IPS-18a (cell line): Measurements from ENCODE around the gene PHAX.
"Not testable (repeated sequence)": the region's sequence is repeated elsewhere in the genome, so short reads cannot be mapped to it uniquely, and the experiment has no call there.

Source experiments
- H3K27ac ChIP-seq: one replicate; pipeline ENCODE4 v1.5.1; 2013; ENCODE audit warnings: low read length
- H3K27me3 ChIP-seq: one replicate; pipeline ENCODE4 v1.6.1; 2013; ENCODE audit warnings: mild to moderate bottlenecking, low read length; ENCODE audit not compliant: control insufficient read depth, insufficient read depth
- H3K36me3 ChIP-seq: one replicate; pipeline ENCODE4 v1.6.1; 2013; ENCODE audit warnings: low read depth, low read length; ENCODE audit not compliant: control insufficient read depth
- H3K4me1 ChIP-seq: one replicate; pipeline ENCODE4 v1.6.1; 2013; ENCODE audit warnings: low read depth, low read length; ENCODE audit not compliant: control insufficient read depth
- H3K4me3 ChIP-seq: one replicate; pipeline ENCODE4 v1.5.1; 2013; ENCODE audit warnings: low read length
- H3K9ac ChIP-seq: one replicate; pipeline ENCODE4 v1.6.1; 2013; ENCODE audit warnings: mild to moderate bottlenecking, low read length, moderate library complexity
- H3K9me3 ChIP-seq: one replicate; pipeline ENCODE4 v1.6.1; 2013; ENCODE audit warnings: low read depth, low read length; ENCODE audit not compliant: control insufficient read depth

PHAX gene

GRCh38 chr5:126600631-126601511 is at the start of gene PHAX:
TSS of gene PHAX (plus strand) at chr5:126600947. CDS start at chr5:126600963, 16 bp downstream.
- H3K9me3 ChIP-seq, result no peaks in the 10 kb centered on the region
- no peaks in the 10 kb centered on the region for H3K27me3 ChIP-seq
- peaks cover 18% of the 10 kb centered on the region for H3K4me1 ChIP-seq
- H3K4me3 ChIP-seq, result peak within 1 kb of the TSS; percentile 96
- H3K9ac ChIP-seq, result peak within 1 kb of the TSS; percentile 89
- peaks cover 21% of the 10 kb centered on the region for H3K36me3 ChIP-seq
- peak within 1 kb of the TSS; percentile 83 for H3K27ac ChIP-seq

GRCh38 chr5:126552614-126553013 is 48.1 kb upstream of the PHAX start:
- Histone ChIP-seq H3K9me3 (no peaks in the 10 kb centered on the region), H3K4me1 (no peaks in the 10 kb centered on the region), H3K9ac (no peak overlapping the region), H3K27ac (no peak overlapping the region), H3K36me3 (peaks cover 87% of the 10 kb centered on the region), H3K4me3 (no peak overlapping the region), H3K27me3 (no peaks in the 10 kb centered on the region)

GRCh38 chr5:126555101-126555500 is 45.6 kb upstream of the PHAX start:
- not testable (repeated sequence) for H3K27ac ChIP-seq, H3K9ac ChIP-seq, H3K27me3 ChIP-seq, H3K4me3 ChIP-seq, H3K4me1 ChIP-seq, H3K9me3 ChIP-seq
- peaks cover 81% of the 10 kb centered on the region for H3K36me3 ChIP-seq

GRCh38 chr5:126561908-126562307 is 38.8 kb upstream of the PHAX start:
- H3K27me3 ChIP-seq, result no peaks in the 10 kb centered on the region
- H3K4me3 ChIP-seq, result no peak overlapping the region
- no peak overlapping the region for H3K9ac ChIP-seq
- H3K9me3 ChIP-seq, result no peaks in the 10 kb centered on the region
- peaks cover 53% of the 10 kb centered on the region for H3K36me3 ChIP-seq
- H3K4me1 ChIP-seq, result no peaks in the 10 kb centered on the region
- H3K27ac ChIP-seq, result no peak overlapping the region

- Histone ChIP-seq H3K27me3 (no peaks in the 10 kb centered on the region), H3K4me1 (no peaks in the 10 kb centered on the region), H3K27ac (no peak overlapping the region), H3K4me3 (no peak overlapping the region), H3K9me3 (no peaks in the 10 kb centered on the region), H3K36me3 (peaks cover 49% of the 10 kb centered on the region), H3K9ac (no peak overlapping the region)
These were observed 37.9 kb upstream of the PHAX start for GRCh38 chr5:126562823-126563222.

GRCh38 chr5:126568206-126568755 is 32.5 kb upstream of the PHAX start:
- H3K4me3 ChIP-seq, result no peak overlapping the region
- no peaks in the 10 kb centered on the region for H3K4me1 ChIP-seq
- H3K27ac ChIP-seq, result no peak overlapping the region
- H3K36me3 ChIP-seq, result peaks cover 67% of the 10 kb centered on the region
- H3K27me3 ChIP-seq, result no peaks in the 10 kb centered on the region
- no peak overlapping the region for H3K9ac ChIP-seq
- H3K9me3 ChIP-seq, result no peaks in the 10 kb centered on the region

- no peak overlapping the region for H3K27ac ChIP-seq
- H3K36me3 ChIP-seq, result peaks cover 64% of the 10 kb centered on the region
- H3K4me3 ChIP-seq, result no peak overlapping the region
- no peak overlapping the region for H3K9ac ChIP-seq
- H3K9me3 ChIP-seq, result no peaks in the 10 kb centered on the region
- no peaks in the 10 kb centered on the region for H3K4me1 ChIP-seq
- H3K27me3 ChIP-seq, result no peaks in the 10 kb centered on the region
These were observed 25.1 kb upstream of the PHAX start for GRCh38 chr5:126575644-126576043.

- Histone ChIP-seq H3K4me3 (no peak overlapping the region), H3K4me1 (no peaks in the 10 kb centered on the region), H3K27me3 (no peaks in the 10 kb centered on the region), H3K9me3 (no peaks in the 10 kb centered on the region), H3K27ac (no peak overlapping the region), H3K36me3 (peaks cover 72% of the 10 kb centered on the region), H3K9ac (no peak overlapping the region)
These were observed 23.8 kb upstream of the PHAX start for GRCh38 chr5:126576974-126577373.

- Histone ChIP-seq H3K27me3 (no peaks in the 10 kb centered on the region), H3K4me1 (no peaks in the 10 kb centered on the region), H3K9me3 (no peaks in the 10 kb centered on the region), H3K36me3 (peaks cover 71% of the 10 kb centered on the region), H3K9ac (no peak overlapping the region), H3K4me3 (no peak overlapping the region), H3K27ac (no peak overlapping the region)
These were observed 23.3 kb upstream of the PHAX start for GRCh38 chr5:126577415-126577814.

- H3K4me1 ChIP-seq, result no peaks in the 10 kb centered on the region
- no peaks in the 10 kb centered on the region for H3K9me3 ChIP-seq
- no peak overlapping the region for H3K9ac ChIP-seq
- H3K4me3 ChIP-seq, result no peak overlapping the region
- peaks cover 77% of the 10 kb centered on the region for H3K36me3 ChIP-seq
- H3K27ac ChIP-seq, result no peak overlapping the region
- H3K27me3 ChIP-seq, result no peaks in the 10 kb centered on the region
These were observed 21.0 kb upstream of the PHAX start for GRCh38 chr5:126579716-126580115.

- H3K9me3 ChIP-seq, result no peaks in the 10 kb centered on the region
- H3K4me1 ChIP-seq, result no peaks in the 10 kb centered on the region
- H3K27ac ChIP-seq, result no peak overlapping the region
- peaks cover 79% of the 10 kb centered on the region for H3K36me3 ChIP-seq
- H3K9ac ChIP-seq, result no peak overlapping the region
- no peak overlapping the region for H3K4me3 ChIP-seq
- no peaks in the 10 kb centered on the region for H3K27me3 ChIP-seq
These were observed 17.0 kb upstream of the PHAX start for GRCh38 chr5:126583761-126584160.
